OCI-LY1 (cell line): Measurements from ENCODE around the gene PARS2.

Experiments
- EZH2 ChIP-seq: fragments of 200-600 bp; sonication (generic), shearing (Covaris generic); IDR thresholded peaks from 2 replicates; pipeline ENCODE4 v1.8.0; 2017; ENCODE audit warnings: borderline replicate concordance, mixed run types, mild to moderate bottlenecking, antibody characterized with exemption, low read length, moderate library complexity, mixed read lengths
- TF ChIP-seq, protein P1 (sequence below): fragments of 200-600 bp; sonication (generic), shearing (Covaris generic); IDR thresholded peaks from 2 replicates; pipeline ENCODE4 v1.5.1; 2017; ENCODE audit warnings: mild to moderate bottlenecking, antibody characterized with exemption, low read length, moderate library complexity, mixed read lengths

DNA sequence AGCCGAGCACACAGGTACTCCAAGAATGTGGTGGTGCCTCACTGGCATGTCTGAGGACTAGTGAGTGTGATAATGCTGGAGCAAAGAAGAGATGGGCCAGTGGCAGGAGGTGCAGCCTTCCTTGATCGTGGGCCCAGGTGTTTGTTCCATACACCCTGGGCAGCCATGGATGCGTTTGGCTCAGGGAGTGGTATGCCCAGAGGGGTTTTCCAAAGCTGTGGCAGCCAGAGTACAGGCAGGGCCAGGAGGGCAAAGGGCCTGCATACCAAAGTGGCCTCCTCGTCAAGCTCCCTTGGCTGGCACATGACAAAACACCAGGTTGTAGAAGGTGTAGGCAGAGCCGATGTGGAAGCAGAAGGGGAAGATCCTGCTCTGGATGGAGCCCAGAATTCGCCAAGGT is 19.0 kb downstream of the PARS2 start:
- TF ChIP-seq, protein P1, sequence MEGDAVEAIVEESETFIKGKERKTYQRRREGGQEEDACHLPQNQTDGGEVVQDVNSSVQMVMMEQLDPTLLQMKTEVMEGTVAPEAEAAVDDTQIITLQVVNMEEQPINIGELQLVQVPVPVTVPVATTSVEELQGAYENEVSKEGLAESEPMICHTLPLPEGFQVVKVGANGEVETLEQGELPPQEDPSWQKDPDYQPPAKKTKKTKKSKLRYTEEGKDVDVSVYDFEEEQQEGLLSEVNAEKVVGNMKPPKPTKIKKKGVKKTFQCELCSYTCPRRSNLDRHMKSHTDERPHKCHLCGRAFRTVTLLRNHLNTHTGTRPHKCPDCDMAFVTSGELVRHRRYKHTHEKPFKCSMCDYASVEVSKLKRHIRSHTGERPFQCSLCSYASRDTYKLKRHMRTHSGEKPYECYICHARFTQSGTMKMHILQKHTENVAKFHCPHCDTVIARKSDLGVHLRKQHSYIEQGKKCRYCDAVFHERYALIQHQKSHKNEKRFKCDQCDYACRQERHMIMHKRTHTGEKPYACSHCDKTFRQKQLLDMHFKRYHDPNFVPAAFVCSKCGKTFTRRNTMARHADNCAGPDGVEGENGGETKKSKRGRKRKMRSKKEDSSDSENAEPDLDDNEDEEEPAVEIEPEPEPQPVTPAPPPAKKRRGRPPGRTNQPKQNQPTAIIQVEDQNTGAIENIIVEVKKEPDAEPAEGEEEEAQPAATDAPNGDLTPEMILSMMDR = no peak
- TF ChIP-seq EZH2 = no peak
